Breast epithelium (tissue), 3 donors: ENCODE data around the gene RPRML.

Experiments
- POLR2A ChIP-seq: fragments of 450-650 bp; IDR thresholded peaks from one replicate; pipeline ENCODE4 v1.6.1; 2016; ENCODE audit warnings: antibody characterized with exemption, mild to moderate bottlenecking, moderate library complexity
- POLR2AphosphoS5 ChIP-seq, 3 donors: sonication (generic); formaldehyde crosslinking; IDR thresholded peaks; one replicate each; pipeline ENCODE4 v1.6.1; 2017; ENCODE audit warnings: antibody characterized with exemption in 3 of 3
- TF ChIP-seq, protein P1 (sequence below), 3 donors: fragments of 450-650 bp; IDR thresholded peaks; one replicate each; pipeline ENCODE4 v1.5.1; 2016 to 2017; ENCODE audit warnings: antibody characterized with exemption in 3 of 3, mild to moderate bottlenecking in 3 of 3, moderate library complexity in 3 of 3

DNA sequence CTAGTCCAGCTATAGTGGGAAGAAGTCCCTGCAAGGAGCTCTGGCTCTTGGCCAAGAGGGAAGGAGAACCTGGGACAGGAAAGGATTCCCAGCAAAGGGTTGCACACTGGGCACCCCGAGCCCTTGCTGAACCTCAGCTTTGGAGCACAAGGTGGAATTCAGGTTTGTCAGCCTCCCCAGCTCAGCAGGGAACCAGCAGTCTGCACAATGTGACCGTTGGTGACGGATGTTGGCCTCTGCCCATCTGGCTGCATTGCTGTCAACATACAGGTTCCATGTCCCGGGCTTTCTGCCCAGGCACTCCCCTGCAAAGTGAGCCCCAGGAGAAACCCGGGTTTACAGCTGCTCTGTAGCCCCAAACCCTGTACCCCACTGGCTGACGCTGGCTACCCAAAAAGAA lies 6.7 kb downstream of the RPRML start:
- TF ChIP-seq POLR2AphosphoS5 (IDR thresholded peaks at IDR 0.05), result no peak
- TF ChIP-seq, protein P1, sequence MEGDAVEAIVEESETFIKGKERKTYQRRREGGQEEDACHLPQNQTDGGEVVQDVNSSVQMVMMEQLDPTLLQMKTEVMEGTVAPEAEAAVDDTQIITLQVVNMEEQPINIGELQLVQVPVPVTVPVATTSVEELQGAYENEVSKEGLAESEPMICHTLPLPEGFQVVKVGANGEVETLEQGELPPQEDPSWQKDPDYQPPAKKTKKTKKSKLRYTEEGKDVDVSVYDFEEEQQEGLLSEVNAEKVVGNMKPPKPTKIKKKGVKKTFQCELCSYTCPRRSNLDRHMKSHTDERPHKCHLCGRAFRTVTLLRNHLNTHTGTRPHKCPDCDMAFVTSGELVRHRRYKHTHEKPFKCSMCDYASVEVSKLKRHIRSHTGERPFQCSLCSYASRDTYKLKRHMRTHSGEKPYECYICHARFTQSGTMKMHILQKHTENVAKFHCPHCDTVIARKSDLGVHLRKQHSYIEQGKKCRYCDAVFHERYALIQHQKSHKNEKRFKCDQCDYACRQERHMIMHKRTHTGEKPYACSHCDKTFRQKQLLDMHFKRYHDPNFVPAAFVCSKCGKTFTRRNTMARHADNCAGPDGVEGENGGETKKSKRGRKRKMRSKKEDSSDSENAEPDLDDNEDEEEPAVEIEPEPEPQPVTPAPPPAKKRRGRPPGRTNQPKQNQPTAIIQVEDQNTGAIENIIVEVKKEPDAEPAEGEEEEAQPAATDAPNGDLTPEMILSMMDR (IDR thresholded peaks at IDR 0.05), result no peak
- TF ChIP-seq POLR2A, result no peak
